ENCODE data around the gene ADAP1.

DNA sequence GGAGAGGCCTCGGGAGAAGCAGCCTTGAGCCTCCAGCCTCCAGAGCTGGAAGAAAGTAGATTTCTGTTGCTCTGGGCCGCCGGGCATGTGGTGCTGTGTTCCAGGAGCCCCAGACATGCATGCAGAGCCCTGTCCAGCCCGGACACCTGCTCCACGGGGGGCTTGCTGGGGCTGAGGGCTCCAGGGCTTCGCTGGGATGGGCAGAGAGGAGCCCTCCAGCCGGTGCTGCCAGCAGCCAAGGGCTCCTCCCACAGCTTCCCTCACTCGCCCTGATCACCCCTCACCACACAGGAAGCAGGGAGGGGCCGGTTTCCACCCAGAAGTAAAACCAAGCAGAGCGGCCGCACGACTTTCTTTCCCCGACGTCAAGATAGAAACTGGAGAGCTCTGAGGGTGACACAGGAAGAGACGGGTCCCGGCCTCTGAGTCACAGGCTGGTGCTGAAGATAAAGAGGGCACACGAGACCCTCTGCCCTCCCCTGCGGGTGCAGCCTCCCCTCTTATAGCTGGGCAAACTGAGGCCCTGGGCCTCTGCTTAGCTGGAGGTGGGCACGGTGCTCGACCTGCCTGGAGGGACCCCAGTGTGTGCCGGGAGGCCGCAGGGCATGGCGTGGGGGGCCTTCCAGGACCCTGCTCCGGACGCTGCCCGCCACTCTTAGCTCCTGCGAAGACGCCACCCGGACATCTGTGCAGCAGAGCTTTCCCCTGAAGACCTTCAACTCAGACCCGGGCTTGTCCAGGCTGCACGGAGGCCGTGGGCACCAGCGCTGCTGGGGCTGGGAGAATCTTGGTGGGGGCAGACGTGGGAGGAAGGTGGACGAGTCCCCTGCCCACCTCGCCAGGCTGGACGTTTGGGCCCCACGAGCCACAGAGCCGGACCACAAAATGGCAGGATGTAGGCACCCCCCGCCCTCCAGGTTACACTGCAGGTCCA is 31.1 kb downstream of the ADAP1 start:
- TF ChIP-seq, protein P1, sequence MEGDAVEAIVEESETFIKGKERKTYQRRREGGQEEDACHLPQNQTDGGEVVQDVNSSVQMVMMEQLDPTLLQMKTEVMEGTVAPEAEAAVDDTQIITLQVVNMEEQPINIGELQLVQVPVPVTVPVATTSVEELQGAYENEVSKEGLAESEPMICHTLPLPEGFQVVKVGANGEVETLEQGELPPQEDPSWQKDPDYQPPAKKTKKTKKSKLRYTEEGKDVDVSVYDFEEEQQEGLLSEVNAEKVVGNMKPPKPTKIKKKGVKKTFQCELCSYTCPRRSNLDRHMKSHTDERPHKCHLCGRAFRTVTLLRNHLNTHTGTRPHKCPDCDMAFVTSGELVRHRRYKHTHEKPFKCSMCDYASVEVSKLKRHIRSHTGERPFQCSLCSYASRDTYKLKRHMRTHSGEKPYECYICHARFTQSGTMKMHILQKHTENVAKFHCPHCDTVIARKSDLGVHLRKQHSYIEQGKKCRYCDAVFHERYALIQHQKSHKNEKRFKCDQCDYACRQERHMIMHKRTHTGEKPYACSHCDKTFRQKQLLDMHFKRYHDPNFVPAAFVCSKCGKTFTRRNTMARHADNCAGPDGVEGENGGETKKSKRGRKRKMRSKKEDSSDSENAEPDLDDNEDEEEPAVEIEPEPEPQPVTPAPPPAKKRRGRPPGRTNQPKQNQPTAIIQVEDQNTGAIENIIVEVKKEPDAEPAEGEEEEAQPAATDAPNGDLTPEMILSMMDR (IDR thresholded peaks at IDR 0.05), result no peak
- no peak for TF ChIP-seq POLR2A (IDR thresholded peaks at IDR 0.05)

Measured in lower leg skin (tissue), 3 donors.